Measurements from ENCODE around the gene IGSF22. TPM values are rescaled to one million over a fixed set of nuclear protein-coding genes. Genes with fewer than 3 reads are reported as not detected.

Gene IGSF22
- total RNA-seq, 1 experiment from 2014 or later: not detected

DNA sequence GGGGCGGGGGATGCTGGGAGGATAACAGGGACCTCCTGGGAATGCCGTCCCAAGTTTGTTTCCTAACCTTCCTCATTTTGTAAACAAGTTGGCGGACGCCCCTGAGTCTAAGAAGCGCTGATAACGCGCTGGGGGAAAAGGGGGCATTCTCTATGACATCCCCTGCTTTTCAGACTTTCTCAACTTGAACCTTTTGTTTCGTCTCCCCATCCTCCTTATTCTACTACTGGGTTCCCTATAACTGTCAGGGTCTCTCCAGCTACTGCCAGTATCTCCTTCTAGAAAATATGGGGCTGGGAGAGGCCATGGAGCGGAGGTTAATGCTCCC lies 26.8 kb downstream of the IGSF22 start:
- peak overlapping the region; percentile 63 for H3K9ac ChIP-seq (ENCODE audit: low read length)
- POLR2A ChIA-PET: no interaction called here
- DNase-seq (ENCODE audit: low read depth, low spot score) (no peak), ATAC-seq (no peak)
- H3K4me2 ChIP-seq (ENCODE audit: low read length): peak overlapping the region; percentile 94
- BruUV-seq (replicated peaks): TSS peak; percentile 47
- H4K20me1 ChIP-seq (ENCODE audit: insufficient read depth): no peaks in the 10 kb centered on the region
- no peaks in the 10 kb centered on the region for H3K9me3 ChIP-seq (ENCODE audit: control insufficient read depth in 1 of 2, insufficient read depth in 1 of 2, low read depth in 1 of 2, low read length in 2 of 2)
- H3K36me3 ChIP-seq (ENCODE audit: control insufficient read depth in 1 of 2, insufficient read depth in 2 of 2, low read length in 2 of 2): no peaks in the 10 kb centered on the region
- no peak overlapping the region for H2AFZ ChIP-seq (ENCODE audit: low read depth, low read length, poor library complexity, severe bottlenecking)
- H3K27me3 ChIP-seq (ENCODE audit: insufficient read depth, low read length): no peaks in the 10 kb centered on the region
- peaks cover 19 to 25% of the 10 kb centered on the region in 2 experiments for H3K4me1 ChIP-seq (ENCODE audit: control insufficient read depth in 1 of 2, insufficient read depth in 2 of 2, low read length in 2 of 2)
- TF ChIP-seq CEBPB (IDR thresholded peaks at IDR 0.05; ENCODE audit: low read depth) (no peak), ELF1 (IDR thresholded peaks at IDR 0.05; ENCODE audit: borderline replicate concordance, low read depth) (no peak), EZH2 (IDR thresholded peaks at IDR 0.05) (no peak), TCF7L2 (IDR thresholded peaks at IDR 0.05; ENCODE audit: borderline replicate concordance, extremely low read depth, insufficient read depth, insufficient read length) (no peak), ZFX (IDR thresholded peaks at IDR 0.05) (no peak), EGR1 (IDR thresholded peaks at IDR 0.05; ENCODE audit: low read depth) (no peak; the same call in 1 of the 2 replicates), EZH2phosphoT487 (IDR thresholded peaks at IDR 0.05; ENCODE audit: borderline replicate concordance) (no peak)
- TF ChIP-seq, protein P1, sequence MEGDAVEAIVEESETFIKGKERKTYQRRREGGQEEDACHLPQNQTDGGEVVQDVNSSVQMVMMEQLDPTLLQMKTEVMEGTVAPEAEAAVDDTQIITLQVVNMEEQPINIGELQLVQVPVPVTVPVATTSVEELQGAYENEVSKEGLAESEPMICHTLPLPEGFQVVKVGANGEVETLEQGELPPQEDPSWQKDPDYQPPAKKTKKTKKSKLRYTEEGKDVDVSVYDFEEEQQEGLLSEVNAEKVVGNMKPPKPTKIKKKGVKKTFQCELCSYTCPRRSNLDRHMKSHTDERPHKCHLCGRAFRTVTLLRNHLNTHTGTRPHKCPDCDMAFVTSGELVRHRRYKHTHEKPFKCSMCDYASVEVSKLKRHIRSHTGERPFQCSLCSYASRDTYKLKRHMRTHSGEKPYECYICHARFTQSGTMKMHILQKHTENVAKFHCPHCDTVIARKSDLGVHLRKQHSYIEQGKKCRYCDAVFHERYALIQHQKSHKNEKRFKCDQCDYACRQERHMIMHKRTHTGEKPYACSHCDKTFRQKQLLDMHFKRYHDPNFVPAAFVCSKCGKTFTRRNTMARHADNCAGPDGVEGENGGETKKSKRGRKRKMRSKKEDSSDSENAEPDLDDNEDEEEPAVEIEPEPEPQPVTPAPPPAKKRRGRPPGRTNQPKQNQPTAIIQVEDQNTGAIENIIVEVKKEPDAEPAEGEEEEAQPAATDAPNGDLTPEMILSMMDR (IDR thresholded peaks at IDR 0.05 in 2 of 3, conservative IDR thresholded peaks at IDR 0.05 in 1 of 3; ENCODE audit: borderline replicate concordance in 1 of 3, insufficient read depth in 1 of 3, low read depth in 2 of 3, low read length in 2 of 3): no peak
- TF ChIP-seq, protein P2, sequence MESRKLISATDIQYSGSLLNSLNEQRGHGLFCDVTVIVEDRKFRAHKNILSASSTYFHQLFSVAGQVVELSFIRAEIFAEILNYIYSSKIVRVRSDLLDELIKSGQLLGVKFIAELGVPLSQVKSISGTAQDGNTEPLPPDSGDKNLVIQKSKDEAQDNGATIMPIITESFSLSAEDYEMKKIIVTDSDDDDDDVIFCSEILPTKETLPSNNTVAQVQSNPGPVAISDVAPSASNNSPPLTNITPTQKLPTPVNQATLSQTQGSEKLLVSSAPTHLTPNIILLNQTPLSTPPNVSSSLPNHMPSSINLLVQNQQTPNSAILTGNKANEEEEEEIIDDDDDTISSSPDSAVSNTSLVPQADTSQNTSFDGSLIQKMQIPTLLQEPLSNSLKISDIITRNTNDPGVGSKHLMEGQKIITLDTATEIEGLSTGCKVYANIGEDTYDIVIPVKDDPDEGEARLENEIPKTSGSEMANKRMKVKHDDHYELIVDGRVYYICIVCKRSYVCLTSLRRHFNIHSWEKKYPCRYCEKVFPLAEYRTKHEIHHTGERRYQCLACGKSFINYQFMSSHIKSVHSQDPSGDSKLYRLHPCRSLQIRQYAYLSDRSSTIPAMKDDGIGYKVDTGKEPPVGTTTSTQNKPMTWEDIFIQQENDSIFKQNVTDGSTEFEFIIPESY (IDR thresholded peaks at IDR 0.05; ENCODE audit: extremely low read depth, insufficient replicate concordance, low read length): no peak
- RAD21 ChIA-PET (ENCODE audit: low non-redundant PET in 1 of 2, low total read pairs in 2 of 2, uncharacterized antibody in 2 of 2, unreplicated experiment in 2 of 2): no interaction called here
- peak overlapping the region; percentile 47 to 65 for H3K4me3 ChIP-seq (replicated peaks in 1 of 2; ENCODE audit: low read depth in 1 of 2, low read length in 2 of 2)
- no peak overlapping the region; the same call in 1 of the 2 replicates for H3K27ac ChIP-seq (ENCODE audit: low read depth, low read length)
- no peaks in the 10 kb centered on the region for H3K79me2 ChIP-seq (ENCODE audit: insufficient read depth, low read length)
- intact Hi-C loops (cut with micrococcal nuclease): no loop called here
- CTCF ChIA-PET: interaction anchor here (1.3 kb wide), 1 partner anchor 23 kb away, joined by 3 read pairs; no protein-coding TSS in a partner anchor
- H3K9me2 ChIP-seq (ENCODE audit: insufficient read depth): no peaks in the 10 kb centered on the region

Measured in HCT116 (cell line).